GM19238 (cell line): ENCODE measurements around the gene PACSIN1.
"Not testable (repeated sequence)": the region's sequence is repeated elsewhere in the genome, so short reads cannot be mapped to it uniquely, and the experiment has no call there.

ENCODE experiments used
- DNase-seq: peaks from one replicate; pipeline ENCODE4 v3.0.0; 2011; ENCODE audit warnings: low spot score; ENCODE audit not compliant: insufficient read length

The PACSIN1 gene

DNA sequence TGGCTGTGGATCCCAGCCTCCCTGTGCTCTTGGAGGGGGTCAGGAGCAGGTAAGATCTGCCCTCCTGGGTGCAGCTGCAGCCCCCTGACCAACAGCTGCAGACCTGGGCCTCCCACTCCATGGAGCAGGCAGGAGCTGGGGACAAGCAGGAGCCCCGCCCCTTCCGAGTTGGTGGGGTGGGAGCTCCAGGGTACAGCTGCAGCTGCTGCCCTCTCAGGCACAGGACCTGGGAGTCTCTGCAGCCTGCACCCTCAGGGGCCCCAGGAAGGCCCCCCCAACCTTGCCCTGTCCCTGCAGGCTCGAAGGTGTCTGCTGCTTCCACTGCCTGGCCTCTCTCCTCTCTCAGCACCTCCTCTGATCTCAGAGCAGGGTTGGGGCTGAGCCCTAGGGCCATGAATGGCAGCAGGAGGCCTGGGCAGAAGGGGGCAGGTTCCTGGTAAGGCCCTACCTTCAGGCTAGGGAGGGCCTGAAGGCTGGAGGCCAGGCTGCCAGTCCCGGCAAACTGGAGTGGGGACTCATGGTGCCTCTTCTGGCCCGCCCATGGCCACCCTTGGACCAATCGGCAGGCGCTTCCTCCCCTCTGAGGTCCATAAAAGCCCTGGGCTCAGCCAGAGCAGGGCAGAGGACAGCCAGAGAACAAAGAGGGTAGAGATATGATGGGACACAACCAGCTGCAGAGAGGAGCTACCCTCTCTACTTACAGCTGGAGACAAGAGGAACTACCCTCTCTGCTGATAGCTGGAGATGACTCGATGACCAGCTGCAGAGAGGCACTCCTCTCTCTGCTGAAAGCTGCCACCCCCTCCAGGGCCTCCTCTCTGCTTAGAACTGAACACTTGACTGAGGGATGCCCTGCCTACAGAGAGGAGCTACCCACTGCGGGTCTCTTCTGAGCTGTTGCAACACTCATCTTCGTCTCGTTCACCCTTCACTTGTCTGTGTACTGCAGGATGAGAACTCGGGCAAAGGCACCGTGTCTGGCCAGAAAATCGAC is 7.8 kb upstream of the PACSIN1 start:
- no peak for DNase-seq

DNA sequence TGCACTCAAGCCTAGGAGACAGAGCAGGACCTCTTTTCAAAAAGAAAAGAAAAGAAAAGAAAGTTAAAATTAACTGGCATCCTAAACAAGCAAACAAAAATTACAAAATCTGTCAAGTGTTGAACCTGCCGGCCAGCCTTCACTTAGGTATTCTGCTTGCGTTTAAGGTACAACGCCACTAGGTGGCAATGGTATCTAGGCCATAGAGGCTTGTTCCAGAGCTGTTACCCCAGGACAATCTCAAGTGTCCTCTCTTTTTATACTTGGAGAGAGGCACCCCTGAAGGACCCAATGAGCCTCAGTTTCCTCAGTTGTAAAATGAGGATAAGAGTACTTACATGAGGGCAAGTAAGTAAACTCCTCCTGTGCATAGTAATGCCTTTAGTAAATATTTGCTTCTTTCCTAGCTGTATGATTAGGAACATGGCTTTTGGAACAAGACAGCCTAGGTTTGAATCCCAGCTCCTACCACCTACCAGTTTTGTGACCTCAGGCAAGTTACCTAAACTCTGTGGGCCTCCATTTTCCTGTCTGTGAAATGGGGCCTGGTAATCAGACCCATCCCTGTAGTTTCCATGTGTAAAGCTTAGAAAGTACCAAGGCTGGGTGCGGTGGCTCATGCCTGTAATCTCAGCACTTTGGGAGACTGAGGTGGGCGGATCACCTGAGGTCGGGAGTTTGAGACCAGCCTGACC is 5.8 kb upstream of the PACSIN1 start:
- DNase-seq, result peak; percentile 48

DNA sequence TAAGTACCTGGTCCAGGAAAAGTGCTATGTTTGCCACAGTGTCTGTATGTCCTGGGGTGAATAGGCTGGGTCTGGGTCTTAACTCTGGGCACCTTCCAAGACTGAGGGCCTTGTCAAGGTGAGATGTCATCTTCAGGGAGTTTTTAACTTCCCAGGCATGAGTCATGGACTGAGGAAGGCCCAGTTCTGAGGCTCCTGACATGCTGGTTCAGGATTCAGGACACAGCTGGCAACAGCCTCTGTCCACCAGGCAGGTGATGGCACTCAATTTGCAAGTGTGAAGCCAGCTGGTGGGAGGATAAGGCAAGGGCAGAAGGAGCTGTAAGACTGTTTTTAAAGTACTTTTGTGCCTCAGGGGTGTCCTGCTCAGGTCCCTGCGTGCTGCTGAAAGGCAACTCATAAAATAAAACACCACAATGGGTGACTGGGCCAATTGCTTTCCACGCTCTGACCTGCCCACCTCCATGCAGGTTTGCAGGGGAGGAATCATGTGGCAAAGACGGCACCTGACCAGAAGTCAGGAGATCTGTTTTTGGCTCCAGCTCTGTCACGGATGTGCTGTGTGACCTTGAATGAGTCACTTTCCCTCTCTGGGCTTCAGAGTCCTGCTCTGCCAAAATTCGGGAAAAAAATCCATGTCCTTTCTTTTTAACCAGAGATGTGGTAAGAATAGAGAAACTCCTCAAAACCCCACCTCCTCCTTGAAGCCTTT is 4.9 kb upstream of the PACSIN1 start:
- DNase-seq, result no peak

DNA sequence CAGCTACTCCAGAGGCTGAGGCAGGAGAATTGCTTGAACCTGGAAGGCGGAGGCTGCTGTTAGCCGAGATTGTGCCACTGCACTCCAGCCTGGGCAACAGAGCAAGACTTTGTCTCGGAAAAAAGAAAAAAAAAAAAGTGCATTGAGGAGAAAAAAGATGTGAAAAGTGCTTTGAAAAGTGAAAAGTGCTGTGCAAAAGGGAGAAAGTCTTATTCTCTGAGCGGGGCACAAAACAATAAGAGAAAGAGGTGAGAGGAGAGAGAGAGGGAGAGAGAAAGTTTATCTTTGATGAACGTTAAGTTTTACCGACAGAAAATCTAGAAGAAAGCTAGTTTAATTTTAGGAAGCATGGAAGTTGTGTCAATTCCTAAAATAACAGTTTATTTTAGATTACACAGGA is 3.9 kb upstream of the PACSIN1 start:
- no peak for DNase-seq

DNA sequence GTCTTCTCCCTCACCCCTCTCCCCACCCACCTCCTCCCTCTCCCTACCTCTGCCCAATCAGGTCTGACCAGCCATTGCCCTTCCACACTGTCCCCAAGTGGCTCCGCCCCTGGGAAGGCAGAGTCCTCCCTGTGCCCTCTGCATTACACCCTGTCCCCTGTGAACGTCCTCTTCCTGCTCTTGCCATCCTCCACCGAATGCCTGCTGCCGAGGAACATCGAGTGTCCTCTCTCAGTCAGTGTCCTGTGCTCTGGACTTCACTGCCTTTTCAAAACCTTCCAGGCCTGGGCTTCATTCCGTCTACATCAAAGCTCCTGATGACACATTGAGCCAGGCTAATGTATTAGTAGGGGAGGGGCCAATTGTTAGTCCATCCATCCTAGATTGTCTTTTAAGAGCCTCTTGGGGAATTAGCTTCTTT is 3.3 kb upstream of the PACSIN1 start:
- no peak for DNase-seq

DNA sequence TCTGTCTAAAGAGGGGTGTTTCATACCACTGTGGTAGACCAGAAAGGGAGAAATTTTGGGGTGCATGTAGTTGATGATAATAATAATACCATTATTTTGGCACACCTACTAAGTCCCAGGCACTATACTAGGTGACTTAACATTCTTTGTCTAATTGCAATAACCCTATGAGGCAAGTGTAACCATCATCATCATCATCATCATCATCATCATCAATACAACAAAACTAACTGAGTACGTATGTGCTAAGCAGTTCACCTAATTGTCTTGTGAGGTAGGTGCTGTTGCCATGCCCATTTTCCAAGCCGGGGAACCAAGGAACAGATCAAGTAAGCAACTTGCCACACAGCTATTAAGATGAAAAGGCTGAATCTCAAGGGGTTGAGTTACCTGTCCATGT is 2.6 kb upstream of the PACSIN1 start:
- DNase-seq, result no peak

DNA sequence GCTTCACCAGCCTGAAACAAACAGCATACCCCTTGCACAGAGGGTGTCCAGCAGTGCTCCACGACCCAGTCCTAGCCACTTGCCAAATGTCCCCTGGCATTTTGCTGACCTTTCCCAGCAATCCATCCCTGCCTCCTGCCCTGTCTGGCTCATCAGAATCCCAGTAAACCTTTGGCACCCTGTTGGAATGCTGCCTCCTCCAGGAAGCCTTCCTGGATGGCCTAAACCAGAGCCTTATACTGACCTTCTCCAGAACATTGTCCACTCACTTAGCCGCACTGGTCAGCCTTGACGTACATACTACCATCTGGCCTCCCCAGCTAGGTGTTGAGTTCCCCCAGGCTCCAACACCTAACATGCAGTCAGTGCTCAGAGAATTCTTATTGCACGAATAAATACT is 2.0 kb upstream of the PACSIN1 start:
- no peak for DNase-seq

DNA sequence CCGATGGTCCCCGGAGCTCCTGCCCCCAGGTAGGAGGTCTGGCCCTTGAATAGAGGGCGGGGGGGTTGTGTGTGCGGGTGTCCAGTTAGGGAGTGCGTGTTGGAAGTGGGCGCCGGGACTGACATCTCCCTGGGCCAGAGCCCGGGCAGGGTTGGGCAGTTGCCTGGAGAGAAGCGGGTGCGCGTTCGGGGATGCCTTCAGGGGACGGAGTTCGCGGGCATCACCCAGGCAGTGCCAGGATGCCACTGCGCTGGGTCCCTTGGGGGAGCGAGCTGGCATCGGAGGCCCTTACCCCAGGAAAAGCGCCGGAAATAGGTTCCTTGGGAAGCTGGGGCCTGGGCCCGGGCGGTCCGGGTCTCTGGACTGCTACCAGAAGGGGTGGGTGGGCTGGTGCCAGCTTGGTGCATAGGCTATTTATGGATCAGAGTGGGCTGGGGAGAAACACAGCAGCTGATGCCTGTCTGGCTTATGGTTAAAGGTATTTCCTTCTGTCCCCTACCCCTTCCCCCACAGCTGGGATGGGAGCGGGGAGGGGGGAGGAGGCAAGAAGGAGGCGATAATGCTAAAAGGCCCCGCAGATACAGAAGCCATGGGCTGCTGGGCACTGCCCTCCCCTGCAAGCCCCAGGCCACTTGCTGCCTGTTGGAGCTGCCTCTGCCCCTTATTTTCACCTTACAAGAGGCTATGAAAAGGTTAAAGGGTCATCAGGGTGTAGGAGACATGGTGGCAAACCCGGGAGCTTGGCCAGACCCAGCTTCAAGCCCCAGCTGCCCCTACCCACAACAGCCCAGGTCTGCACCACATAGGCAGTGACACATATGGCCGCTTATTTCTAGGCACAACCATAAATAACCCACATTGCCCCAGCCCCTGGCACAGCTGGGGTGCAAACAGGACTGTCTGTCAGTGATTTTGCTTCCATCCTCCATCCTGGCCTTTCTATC is 638 bp downstream of the PACSIN1 start:
- no peak for DNase-seq

DNA sequence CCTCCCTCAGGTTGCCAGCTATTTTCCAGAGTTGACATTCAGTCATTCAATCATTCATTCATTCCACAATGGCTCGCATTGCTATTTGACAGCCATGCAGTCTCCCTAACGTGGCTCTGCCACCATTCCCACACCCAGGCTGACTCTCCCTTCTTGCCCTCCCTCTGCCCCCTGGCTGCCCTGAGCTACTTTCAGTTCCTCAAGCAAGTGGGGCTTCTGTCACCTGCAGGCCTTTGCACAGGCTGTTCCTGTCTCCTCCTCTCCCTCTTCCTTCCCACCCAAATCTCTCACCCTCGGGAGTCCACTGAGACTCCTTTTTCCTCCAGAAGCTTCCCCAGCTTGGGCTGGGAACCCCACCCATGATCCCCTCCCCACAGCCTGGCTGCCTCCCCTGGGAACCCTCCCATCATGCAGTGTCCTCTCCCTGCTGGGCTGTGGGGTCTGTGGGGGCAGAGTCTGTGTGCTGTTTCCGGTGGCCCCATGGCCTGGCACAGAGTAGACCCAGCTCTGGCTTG is 2.6 kb downstream of the PACSIN1 start:
- peak; percentile 57 for DNase-seq

DNA sequence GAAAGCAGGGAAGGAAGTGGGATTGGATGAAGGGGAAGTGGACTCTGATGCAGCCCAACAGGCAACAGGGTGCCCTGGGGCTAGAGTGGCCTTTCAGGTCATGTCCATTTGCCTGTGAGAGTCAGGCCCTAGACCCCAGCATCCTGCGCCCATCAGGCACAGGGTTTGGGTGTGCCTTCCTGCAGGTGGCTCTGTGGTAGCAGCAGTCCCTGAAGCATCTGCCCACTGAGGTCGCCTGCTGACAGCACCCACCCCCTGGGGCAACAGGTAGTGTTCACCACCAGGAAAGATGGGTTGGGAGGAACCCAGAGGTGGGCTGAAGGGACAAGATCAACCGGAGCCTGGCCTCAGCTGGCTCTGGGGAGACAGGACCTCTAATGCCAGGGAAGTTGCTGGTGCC is 3.6 kb downstream of the PACSIN1 start:
- DNase-seq, result no peak

DNA sequence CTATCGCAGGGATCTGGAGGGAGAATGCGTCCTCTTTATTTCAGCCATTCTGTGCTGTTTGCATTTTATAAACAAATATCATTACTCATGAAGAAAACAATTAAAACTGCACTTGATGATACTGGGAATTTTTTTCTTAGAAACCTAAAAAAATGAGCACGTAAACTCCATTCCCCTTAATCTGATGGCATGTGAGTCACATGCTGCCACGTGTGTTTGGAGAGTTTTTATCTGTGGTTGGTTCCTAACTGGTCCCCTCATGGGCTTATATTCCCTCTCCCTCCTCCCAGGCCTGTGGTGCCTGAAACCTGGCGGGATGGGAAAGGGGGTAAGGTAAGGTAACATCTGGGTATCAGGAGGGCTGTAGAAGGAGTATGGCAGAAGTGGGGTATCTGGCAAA is 6.5 kb downstream of the PACSIN1 start:
- no peak for DNase-seq

DNA sequence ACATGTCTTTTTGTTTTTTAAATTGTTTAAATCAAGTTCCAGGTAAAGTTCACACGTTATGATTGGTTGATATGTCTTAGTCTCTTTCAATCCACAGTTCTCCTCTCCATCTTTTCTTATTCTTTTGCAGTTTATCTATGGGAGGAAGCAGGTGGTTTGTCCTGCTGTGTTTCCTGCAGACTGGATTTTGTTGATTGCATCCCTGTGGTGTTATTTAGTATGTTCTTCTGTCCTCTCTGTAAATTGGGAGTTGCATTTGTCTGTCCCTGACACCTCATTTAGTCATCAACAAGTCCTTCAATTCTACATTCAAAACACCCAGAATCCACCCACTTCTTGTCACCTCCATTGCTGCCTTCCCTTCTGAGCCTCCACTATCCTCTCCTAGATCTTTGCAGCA is 8.1 kb downstream of the PACSIN1 start:
- no peak for DNase-seq

DNA sequence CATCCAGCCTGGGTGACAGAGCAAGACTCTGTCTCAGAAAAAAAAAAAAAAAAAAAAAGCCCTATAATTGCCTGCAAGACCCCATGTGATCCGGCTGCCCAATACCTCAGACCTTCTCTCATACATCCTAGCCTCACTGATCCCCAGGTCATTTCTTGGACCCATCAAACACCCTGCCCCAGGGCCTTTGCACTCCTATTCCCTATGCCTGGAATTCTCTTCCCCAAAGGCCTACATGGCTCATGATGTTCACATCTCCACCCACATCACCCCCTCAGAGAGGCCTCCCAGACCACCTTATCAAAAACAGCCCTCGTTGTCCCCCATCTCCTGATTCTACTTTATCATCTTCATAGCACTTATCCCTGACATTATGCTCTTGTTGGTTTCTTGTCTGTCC is 8.9 kb downstream of the PACSIN1 start:
- no peak for DNase-seq

DNA sequence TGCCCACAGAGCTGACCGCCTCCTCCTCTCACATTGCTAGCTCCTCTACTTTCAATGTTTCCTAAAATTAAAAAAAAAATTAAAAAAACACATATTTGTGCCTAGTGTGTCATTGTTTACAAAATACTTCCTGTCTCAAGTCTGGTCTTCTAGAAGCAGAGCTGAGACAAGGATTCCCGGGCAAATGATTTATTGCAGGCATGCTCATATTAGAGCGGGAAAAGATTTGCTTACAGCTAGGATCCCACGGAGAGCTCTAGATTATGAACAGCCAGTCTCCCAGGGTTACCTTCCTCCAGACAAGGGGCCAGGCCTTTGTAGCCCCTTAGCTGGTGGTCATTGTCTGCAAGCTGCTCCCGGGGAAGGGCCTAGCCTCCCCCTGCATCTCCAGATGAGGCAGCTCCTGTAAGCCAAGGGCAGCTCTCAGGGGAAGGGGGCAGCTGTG is 9.4 kb downstream of the PACSIN1 start:
- no peak for DNase-seq

DNA sequence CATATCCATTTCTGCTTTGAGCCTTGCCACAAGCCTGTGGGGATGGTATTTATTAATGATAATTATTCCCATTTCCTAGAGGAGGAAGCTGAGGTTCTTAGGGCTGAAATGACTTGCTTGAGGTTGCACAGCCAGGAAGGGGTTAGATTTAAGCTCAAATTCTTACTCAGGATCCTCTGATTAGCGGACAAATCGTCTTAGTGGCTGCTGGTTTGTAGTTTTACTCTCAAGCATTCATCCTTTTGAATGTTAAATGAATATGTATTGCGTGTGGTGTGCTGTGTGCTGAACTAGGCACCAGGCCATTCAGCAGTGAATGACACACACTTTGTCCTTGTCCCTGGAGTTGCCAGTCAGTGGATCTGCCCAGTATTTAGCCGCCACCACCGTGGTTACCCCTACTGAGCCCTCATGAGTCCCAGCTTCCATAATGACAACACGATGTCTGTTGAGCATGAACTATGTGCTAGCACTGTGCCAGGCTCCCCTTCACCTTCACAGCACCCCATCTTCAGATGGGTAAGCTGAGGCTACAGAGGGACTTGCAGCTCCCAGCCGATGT is 10.0 kb downstream of the PACSIN1 start:
- no peak for DNase-seq

DNA sequence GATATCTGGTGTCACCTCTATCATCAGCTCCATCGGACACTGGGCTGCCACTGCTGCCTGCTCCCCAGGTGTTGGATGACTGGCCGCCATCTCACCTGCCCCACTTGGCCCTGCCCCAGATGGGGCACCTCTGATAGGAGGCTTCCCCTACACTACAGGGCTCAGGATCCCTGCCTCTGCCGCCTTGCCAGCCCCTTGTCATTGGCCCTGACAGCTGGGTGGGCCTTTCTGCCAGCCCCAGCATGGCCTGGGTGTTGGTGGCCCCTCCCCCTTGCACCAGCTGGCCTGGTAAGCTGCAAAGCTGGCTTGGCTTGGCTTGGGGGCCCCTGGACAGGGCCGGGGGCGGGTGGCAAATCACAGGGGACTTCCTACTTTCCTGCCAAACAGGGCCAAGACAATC is 10.6 kb downstream of the PACSIN1 start:
- no peak for DNase-seq

DNA sequence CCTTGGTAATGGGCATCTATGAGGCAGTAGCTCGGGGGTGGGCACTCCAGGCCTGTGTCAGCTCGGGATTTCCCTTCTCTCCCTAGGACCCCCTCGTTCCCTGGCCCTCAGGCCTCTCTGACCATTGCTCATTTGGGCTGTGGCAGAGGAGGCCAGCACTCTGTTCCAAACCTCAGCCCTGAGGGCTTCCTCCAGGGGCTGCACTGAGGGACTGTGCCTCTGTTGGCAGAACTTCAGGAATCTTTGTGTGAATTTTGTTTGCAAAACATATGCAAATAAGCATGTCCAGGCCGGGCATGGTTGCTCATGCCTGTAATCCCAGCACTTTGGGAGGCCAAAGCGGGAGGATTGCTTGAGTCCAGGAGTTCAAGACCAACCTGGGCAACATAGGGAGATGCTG is 11.0 kb downstream of the PACSIN1 start:
- DNase-seq, result no peak

DNA sequence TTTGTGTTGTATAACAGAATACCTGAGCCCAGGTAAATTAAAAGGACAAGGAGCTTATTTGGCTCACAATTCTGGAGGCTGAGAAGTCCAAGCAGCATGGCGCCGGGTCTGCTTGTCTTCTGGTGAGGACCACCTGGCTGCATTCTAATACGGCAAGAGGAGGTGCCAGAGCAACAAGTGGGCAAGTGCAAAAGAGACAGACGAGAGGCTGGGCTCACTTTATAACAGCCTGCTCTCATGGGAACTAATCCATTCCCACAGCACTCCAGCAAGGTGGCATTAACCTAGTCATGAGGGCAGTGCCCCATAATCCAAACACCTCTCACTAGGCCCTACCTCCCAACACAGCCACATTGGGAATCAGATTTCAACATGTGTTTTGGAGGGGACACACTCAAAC is 12.9 kb downstream of the PACSIN1 start:
- DNase-seq, result no peak

DNA sequence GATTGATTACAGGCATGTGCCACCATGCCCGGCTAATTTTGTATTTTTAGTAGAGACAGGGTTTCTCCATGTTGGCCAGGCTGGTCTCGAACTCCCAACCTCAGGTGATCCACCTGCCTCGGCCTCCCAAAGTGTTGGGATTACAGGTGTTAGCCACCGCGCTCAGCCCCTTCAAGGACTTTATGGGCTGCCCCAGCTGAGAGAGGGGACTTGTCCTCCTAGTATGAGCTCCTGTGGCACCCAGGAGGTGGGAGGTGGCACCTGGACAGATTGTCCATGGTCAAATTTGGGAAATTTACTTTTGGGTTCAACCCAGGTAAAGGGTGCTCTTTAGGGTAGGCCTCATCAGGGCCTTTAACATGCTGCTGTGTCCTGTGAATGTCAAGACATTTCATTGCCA is 17.9 kb downstream of the PACSIN1 start:
- DNase-seq, result not testable (repeated sequence)

DNA sequence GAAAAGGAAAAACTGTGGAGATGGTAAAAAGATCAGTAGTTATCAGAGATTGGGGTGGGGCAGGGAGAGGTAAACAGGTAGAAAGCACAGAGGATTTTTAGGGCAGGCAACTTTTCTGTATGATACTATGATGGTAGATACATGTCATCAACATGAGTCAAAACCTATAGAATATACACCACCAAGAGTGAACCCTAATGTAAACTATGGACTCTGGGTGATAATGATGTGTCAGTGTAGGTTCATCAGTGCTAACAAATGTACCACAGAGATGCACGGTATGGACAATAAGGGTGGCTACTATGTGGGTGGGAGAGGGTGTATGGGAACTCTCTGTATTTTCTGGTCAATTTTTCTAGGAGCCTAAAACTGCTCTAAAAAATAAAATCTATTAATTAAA is 18.5 kb downstream of the PACSIN1 start:
- DNase-seq, result no peak
